PC-9 (cell line): ENCODE results near the gene CYP39A1. TPM values are rescaled to one million over a fixed set of nuclear protein-coding genes. Genes with fewer than 3 reads are reported as not detected.
A peak's percentile ranks its signal among the peaks of the same experiment; 100 is the strongest.

Source experiments
- BruUV-seq: library from RNA; stranded (reverse); fragments of 400-500 nt; replicated peaks from 2 replicates; lab custom pipeline; 2021; lab: Mats Ljungman, UMichigan
- CTCF ChIA-PET: fragments of 300-600 bp; sonication (Branson Sonifier 250); formaldehyde crosslinking; loops from one replicate; lab custom pipeline; 2022; ENCODE audit warnings: antibody characterized with exemption; lab: Charles Lee
- POLR2A ChIA-PET: fragments of 300-600 bp; sonication (Branson Sonifier 250); formaldehyde crosslinking; loops from one replicate; lab custom pipeline; 2022; ENCODE audit warnings: antibody characterized with exemption; ENCODE audit not compliant: unreplicated experiment; lab: Charles Lee
- DNase-seq, 2 experiments: peaks; one replicate each; pipeline versions ENCODE4 v3.0.0 to v3.0.0-alpha.2; 2015 to 2022; ENCODE audit warnings: mixed read lengths in 1 of 2
- H2AFZ ChIP-seq: fragments of 200-600 bp; sonication (generic); 2 replicates; pipeline ENCODE4 v1.8.1; 2017; ENCODE audit warnings: antibody characterized with exemption
- H3F3A ChIP-seq: fragments of 200-600 bp; sonication (generic); 2 replicates; pipeline ENCODE4 v1.8.1; 2017; ENCODE audit warnings: antibody characterized with exemption, mild to moderate bottlenecking, low read depth; ENCODE audit not compliant: insufficient read depth
- H3K27ac ChIP-seq: fragments of 200-600 bp; sonication (generic); 2 replicates; pipeline ENCODE4 v1.6.1; 2016; ENCODE audit warnings: mixed run types
- H3K27me3 ChIP-seq: fragments of 200-600 bp; sonication (generic); 2 replicates; pipeline ENCODE4 v1.6.1; 2016; ENCODE audit warnings: low read depth, mixed run types; ENCODE audit not compliant: insufficient read depth
- H3K36me3 ChIP-seq: fragments of 200-600 bp; sonication (generic); 2 replicates; pipeline ENCODE4 v1.6.1; 2016; ENCODE audit warnings: low read depth, mixed run types
- H3K4me1 ChIP-seq: fragments of 200-600 bp; sonication (generic); replicated peaks from 2 replicates; pipeline ENCODE4 v1.6.1; 2016; ENCODE audit warnings: mixed run types; ENCODE audit not compliant: insufficient read depth
- H3K4me2 ChIP-seq: fragments of 200-600 bp; sonication (generic); 2 replicates; pipeline ENCODE4 v1.6.1; 2017; ENCODE audit warnings: mixed run types
- H3K4me3 ChIP-seq: fragments of 200-600 bp; sonication (generic); 2 replicates; pipeline ENCODE4 v1.6.1; 2016; ENCODE audit warnings: mixed run types
- H3K79me2 ChIP-seq: fragments of 200-600 bp; sonication (generic); 2 replicates; pipeline ENCODE4 v1.6.1; 2017; ENCODE audit warnings: low read depth, mixed run types
- H3K9me2 ChIP-seq: fragments of 200-600 bp; sonication (generic); 2 replicates; pipeline ENCODE4 v1.8.1; 2017; ENCODE audit warnings: mild to moderate bottlenecking; ENCODE audit not compliant: insufficient read depth
- H3K9me3 ChIP-seq: fragments of 200-600 bp; sonication (generic); 2 replicates; pipeline ENCODE4 v1.8.1; 2016; ENCODE audit warnings: low read depth; ENCODE audit not compliant: insufficient read depth
- H4K20me1 ChIP-seq: fragments of 200-600 bp; sonication (generic); 2 replicates; pipeline ENCODE4 v1.8.1; 2017; ENCODE audit not compliant: insufficient read depth
- EZH2 ChIP-seq: fragments of 200-600 bp; sonication (generic); IDR thresholded peaks from 2 replicates; pipeline ENCODE4 v1.8.0; 2017; ENCODE audit warnings: antibody characterized with exemption, low read depth
- intact Hi-C: fragments of 100-400 bp; cut with micrococcal nuclease; formaldehyde crosslinking; loops from one replicate; pipeline ENCODE4 v1.10.0; 2022; ENCODE audit not compliant: unreplicated experiment
- total RNA-seq: library from RNA; stranded (reverse); gene quantifications from 2 replicates; pipeline ENCODE4 v1.2.3, GENCODE V29; 2021
- TF ChIP-seq, protein P1 (sequence below): fragments of 200-600 bp; sonication (generic); conservative IDR thresholded peaks from 2 replicates; pipeline ENCODE4 v1.6.1; 2017; ENCODE audit warnings: mixed run types, antibody characterized with exemption, mild to moderate bottlenecking, moderate library complexity

Gene CYP39A1
- total RNA-seq, 1 experiment from 2014 or later: 5.6 TPM

DNA sequence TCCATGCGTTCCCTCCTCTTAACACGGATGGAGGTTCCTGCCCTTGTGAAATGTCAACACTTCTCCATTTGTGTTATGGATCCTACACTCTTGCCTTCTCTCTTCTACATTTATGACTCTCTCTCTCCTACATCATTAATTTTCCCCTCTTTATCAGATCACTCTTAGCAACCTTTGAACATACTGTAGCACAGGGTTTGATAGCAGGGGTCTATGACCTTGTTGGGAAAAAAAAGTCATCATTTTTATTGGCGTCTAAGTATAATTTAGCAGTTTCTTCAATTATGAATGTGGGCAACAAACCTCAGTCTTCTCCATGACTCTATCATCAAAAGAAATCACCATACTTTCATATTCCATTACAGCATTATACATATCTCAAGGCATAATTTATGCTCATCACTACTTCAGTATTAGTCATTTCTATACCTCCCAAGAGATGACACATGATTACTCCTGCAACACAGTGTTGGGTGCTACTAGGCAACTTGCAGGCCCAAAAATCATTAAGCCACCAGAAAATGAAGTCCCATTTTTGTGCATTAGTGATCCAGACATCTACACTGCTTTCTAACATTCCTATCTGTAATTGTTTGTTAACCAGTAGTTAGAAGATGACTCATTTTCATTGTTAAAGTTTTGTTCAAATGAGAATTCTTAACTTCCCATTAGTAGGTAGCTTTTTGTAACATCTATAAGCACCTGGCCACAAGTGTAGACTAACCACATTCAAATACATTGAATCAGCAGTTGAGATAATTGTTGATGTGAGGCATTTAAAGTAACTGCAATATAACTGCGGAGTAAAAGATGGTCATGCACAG lies 9.5 kb downstream of the CYP39A1 start:
- ChIA-PET CTCF (no interaction called here), POLR2A (interaction anchor here (0.6 kb wide), 1 partner anchor 525 kb away, joined by 10 read pairs; no protein-coding TSS in a partner anchor)
- Histone ChIP-seq H3K27ac (peak overlapping the region; percentile 29), H3K9me2 (no peaks in the 10 kb centered on the region), H3F3A (peaks cover 24% of the 10 kb centered on the region), H3K4me2 (peak overlapping the region; percentile 32; the same call in 1 of the 2 replicates), H3K9me3 (0 out of 2 replicates have a peak, but pooled peaks cover 21% of the 10 kb centered on the region), H3K79me2 (no peaks in the 10 kb centered on the region), H3K4me3 (no peak overlapping the region), H3K27me3 (no peaks in the 10 kb centered on the region), H2AFZ (no peak overlapping the region), H3K4me1 (peaks cover 37% of the 10 kb centered on the region), H3K36me3 (no peaks in the 10 kb centered on the region), H4K20me1 (no peaks in the 10 kb centered on the region)
- intact Hi-C loops: no loop called here
- no peak for TF ChIP-seq EZH2
- TF ChIP-seq, protein P1, sequence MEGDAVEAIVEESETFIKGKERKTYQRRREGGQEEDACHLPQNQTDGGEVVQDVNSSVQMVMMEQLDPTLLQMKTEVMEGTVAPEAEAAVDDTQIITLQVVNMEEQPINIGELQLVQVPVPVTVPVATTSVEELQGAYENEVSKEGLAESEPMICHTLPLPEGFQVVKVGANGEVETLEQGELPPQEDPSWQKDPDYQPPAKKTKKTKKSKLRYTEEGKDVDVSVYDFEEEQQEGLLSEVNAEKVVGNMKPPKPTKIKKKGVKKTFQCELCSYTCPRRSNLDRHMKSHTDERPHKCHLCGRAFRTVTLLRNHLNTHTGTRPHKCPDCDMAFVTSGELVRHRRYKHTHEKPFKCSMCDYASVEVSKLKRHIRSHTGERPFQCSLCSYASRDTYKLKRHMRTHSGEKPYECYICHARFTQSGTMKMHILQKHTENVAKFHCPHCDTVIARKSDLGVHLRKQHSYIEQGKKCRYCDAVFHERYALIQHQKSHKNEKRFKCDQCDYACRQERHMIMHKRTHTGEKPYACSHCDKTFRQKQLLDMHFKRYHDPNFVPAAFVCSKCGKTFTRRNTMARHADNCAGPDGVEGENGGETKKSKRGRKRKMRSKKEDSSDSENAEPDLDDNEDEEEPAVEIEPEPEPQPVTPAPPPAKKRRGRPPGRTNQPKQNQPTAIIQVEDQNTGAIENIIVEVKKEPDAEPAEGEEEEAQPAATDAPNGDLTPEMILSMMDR: no peak
- BruUV-seq: no TSS peak
- peak in 1 of 2 experiments; percentile 94 for DNase-seq

DNA sequence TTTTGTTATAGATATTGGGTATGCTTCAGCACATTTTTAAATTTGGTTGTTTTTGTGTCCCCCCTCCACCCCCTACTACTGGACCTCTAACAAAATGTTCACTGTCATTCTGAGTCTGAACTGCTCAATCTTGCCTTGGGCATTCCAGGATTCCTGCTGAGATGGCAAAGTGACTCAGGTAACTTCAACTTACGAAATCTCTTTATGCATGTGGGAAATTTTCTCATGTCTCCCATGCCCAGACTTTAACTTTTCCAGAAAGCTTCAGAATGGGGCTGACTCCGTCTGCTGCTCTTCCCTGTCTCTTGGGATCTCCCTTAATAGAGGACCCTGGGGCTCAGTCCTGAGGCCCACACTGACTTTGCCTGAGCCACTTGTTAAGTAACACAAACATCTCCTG lies 14.0 kb downstream of the CYP39A1 start:
- no peaks in the 10 kb centered on the region for H3K9me3 ChIP-seq
- TF ChIP-seq, protein P1: no peak
- TF ChIP-seq EZH2: no peak
- H3F3A ChIP-seq: peaks cover 13% of the 10 kb centered on the region
- ChIA-PET POLR2A (no interaction called here), CTCF (no interaction called here)
- H3K9me2 ChIP-seq: no peaks in the 10 kb centered on the region
- H3K27ac ChIP-seq: peak overlapping the region; percentile 86
- peak overlapping the region; percentile 71 for H3K4me2 ChIP-seq
- H3K79me2 ChIP-seq: no peaks in the 10 kb centered on the region
- no peak overlapping the region; the same call in 1 of the 2 replicates for H3K4me3 ChIP-seq
- no TSS peak for BruUV-seq
- peak overlapping the region; percentile 64 for H2AFZ ChIP-seq
- H3K27me3 ChIP-seq: no peaks in the 10 kb centered on the region
- H4K20me1 ChIP-seq: no peaks in the 10 kb centered on the region
- intact Hi-C loops: no loop called here
- no peaks in the 10 kb centered on the region for H3K36me3 ChIP-seq
- peak; percentile 29 to 83 for DNase-seq
- peaks cover 39% of the 10 kb centered on the region for H3K4me1 ChIP-seq

DNA sequence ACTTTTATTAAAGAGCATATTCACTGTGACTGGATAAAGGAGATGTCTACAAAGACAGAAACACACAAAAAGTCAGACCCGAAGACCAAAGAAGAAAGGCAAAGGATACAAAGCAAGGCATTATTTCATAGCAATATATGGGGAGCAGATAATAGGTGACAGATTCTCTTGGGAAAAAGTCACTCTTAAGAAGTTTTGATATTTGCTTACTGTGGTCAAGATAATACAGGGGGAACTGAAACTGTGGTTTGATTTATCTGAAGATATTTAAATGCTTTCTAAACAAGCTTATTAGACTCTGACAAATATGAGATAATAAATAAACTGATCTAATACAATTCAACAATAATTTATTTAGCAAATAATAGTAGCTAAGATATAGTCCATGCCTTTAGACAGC lies 14.7 kb downstream of the CYP39A1 start:
- H4K20me1 ChIP-seq: no peaks in the 10 kb centered on the region
- no TSS peak for BruUV-seq
- no peaks in the 10 kb centered on the region for H3K9me2 ChIP-seq
- H3K36me3 ChIP-seq: no peaks in the 10 kb centered on the region
- POLR2A ChIA-PET: no interaction called here
- H2AFZ ChIP-seq: no peak overlapping the region
- DNase-seq: no peak
- no peaks in the 10 kb centered on the region for H3K9me3 ChIP-seq
- intact Hi-C loops: no loop called here
- H3K4me3 ChIP-seq: no peak overlapping the region
- H3K27ac ChIP-seq: peak overlapping the region; percentile 86
- H3F3A ChIP-seq: peaks cover 6% of the 10 kb centered on the region
- no peaks in the 10 kb centered on the region for H3K79me2 ChIP-seq
- CTCF ChIA-PET: no interaction called here
- TF ChIP-seq, protein P1: no peak
- TF ChIP-seq EZH2: no peak
- peak overlapping the region; percentile 71; the same call in 1 of the 2 replicates for H3K4me2 ChIP-seq
- no peaks in the 10 kb centered on the region for H3K27me3 ChIP-seq
- H3K4me1 ChIP-seq: peaks cover 32% of the 10 kb centered on the region
